Activated B cell treated with CpG ODN at 0.5 μM for 24 hours (primary cell): ENCODE results near the gene GNAZ. TPM values are rescaled to one million over a fixed set of nuclear protein-coding genes. Genes with fewer than 3 reads are reported as not detected.

Experiments used
- ATAC-seq: fragments of 200-7000 bp; cut with Tn5 transposase; one replicate; pipeline ENCODE4 v1.10.0; 2021; ENCODE audit warnings: low read depth, mild to moderate bottlenecking, moderate library complexity
- CTCF ChIA-PET: fragments of 350-600 bp; sonication (Branson Sonifier 250); formaldehyde crosslinking; loops from one replicate; lab custom pipeline; 2021; ENCODE audit warnings: antibody characterized with exemption; lab: Charles Lee
- POLR2A ChIA-PET: fragments of 350-600 bp; sonication (Branson Sonifier 250); formaldehyde crosslinking; loops from one replicate; lab custom pipeline; 2021; ENCODE audit warnings: antibody characterized with exemption; lab: Charles Lee
- DNase-seq: peaks from one replicate; pipeline ENCODE4 v3.0.0; 2022
- H3K27ac Mint-ChIP-seq: one replicate; pipeline ENCODE4 v1.8.0; 2020; ENCODE audit warnings: mixed read lengths
- H3K27me3 Mint-ChIP-seq: one replicate; pipeline ENCODE4 v1.8.0; 2021; ENCODE audit warnings: mixed read lengths
- H3K36me3 Mint-ChIP-seq: one replicate; pipeline ENCODE4 v1.8.0; 2021; ENCODE audit warnings: low read depth, mixed read lengths
- H3K4me1 Mint-ChIP-seq: one replicate; pipeline ENCODE4 v1.8.0; 2021; ENCODE audit warnings: mixed read lengths
- H3K4me3 Mint-ChIP-seq: one replicate; pipeline ENCODE4 v1.8.0; 2020; ENCODE audit warnings: mild to moderate bottlenecking, mixed read lengths
- H3K9me3 Mint-ChIP-seq: one replicate; pipeline ENCODE4 v1.8.0; 2020; ENCODE audit warnings: mixed read lengths
- intact Hi-C: fragments of 100-400 bp; cut with micrococcal nuclease; formaldehyde crosslinking; loops from one replicate; pipeline ENCODE4 v1.15.1; 2024
- total RNA-seq: library from RNA; stranded (reverse); gene quantifications from 2 replicates; pipeline ENCODE4 v1.2.3, GENCODE V29; 2022
- TF ChIP-seq, protein P1 (sequence below): fragments of 200-600 bp; IDR thresholded peaks from one replicate; pipeline ENCODE4 v1.8.0; 2022; ENCODE audit warnings: antibody characterized with exemption, mild to moderate bottlenecking

The GNAZ gene
- total RNA-seq, 1 donor from 2014 or later = 12.2 TPM

DNA sequence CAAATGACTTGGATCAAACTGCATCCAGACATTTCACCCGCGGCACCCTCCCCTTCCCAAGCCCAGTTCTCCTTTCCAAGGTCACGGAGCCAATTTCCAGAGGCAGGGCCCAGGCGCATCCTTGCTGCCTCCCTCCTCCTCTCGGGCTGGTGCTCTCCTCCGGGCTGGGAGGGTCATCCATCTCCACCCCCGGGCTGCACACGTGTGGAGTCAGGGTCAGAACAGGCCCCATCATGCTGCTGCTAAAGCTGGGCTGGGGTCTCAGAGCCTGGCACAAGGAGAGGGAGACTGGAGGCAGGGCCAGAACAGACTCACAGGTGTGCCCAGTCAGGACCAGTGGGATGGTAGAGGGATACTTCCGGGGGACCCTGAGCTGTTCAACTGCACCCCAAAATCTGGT, 57.5 kb downstream of the GNAZ start:
- Mint-ChIP-seq H3K4me3 (no peak overlapping the region), H3K36me3 (peaks cover 5% of the 10 kb centered on the region), H3K4me1 (peaks cover 4% of the 10 kb centered on the region), H3K27ac (no peak overlapping the region), H3K9me3 (no peaks in the 10 kb centered on the region), H3K27me3 (no peaks in the 10 kb centered on the region)
- TF ChIP-seq, protein P1, sequence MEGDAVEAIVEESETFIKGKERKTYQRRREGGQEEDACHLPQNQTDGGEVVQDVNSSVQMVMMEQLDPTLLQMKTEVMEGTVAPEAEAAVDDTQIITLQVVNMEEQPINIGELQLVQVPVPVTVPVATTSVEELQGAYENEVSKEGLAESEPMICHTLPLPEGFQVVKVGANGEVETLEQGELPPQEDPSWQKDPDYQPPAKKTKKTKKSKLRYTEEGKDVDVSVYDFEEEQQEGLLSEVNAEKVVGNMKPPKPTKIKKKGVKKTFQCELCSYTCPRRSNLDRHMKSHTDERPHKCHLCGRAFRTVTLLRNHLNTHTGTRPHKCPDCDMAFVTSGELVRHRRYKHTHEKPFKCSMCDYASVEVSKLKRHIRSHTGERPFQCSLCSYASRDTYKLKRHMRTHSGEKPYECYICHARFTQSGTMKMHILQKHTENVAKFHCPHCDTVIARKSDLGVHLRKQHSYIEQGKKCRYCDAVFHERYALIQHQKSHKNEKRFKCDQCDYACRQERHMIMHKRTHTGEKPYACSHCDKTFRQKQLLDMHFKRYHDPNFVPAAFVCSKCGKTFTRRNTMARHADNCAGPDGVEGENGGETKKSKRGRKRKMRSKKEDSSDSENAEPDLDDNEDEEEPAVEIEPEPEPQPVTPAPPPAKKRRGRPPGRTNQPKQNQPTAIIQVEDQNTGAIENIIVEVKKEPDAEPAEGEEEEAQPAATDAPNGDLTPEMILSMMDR = no peak
- CTCF ChIA-PET = interaction anchor here (0.7 to 10.8 kb wide), 15 partner anchors 8 to 318 kb away, joined by 3 to 265 read pairs (median 5); partner anchors contain the start of genes GNAZ and RSPH14
- POLR2A ChIA-PET = interaction anchor here (1.5 kb wide), 1 partner anchor 168 kb away, joined by 10 read pairs; no protein-coding TSS in a partner anchor
- intact Hi-C loops = loop anchor here (1.0 to 5.0 kb wide), 5 partner anchors 47 to 259 kb away; no protein-coding TSS in a partner anchor
- no peak for ATAC-seq
- DNase-seq = no peak

- H3K36me3 Mint-ChIP-seq = peaks cover 1% of the 10 kb centered on the region
- intact Hi-C loops = loop anchor here (1.0 to 5.0 kb wide), 5 partner anchors 46 to 258 kb away; no protein-coding TSS in a partner anchor
- ChIA-PET POLR2A (interaction anchor here (1.5 kb wide), 1 partner anchor 169 kb away, joined by 10 read pairs; no protein-coding TSS in a partner anchor), CTCF (interaction anchor here (0.7 to 10.8 kb wide), 16 partner anchors 9 to 319 kb away, joined by 3 to 265 read pairs (median 5); partner anchors contain the start of genes GNAZ and RSPH14)
- H3K4me1 Mint-ChIP-seq = peaks cover 4% of the 10 kb centered on the region
- H3K4me3 Mint-ChIP-seq = no peak overlapping the region
- no peak overlapping the region for H3K27ac Mint-ChIP-seq
- TF ChIP-seq, protein P1 = no peak
- DNase-seq (peak; percentile 64), ATAC-seq (peak; percentile 99)
- H3K27me3 Mint-ChIP-seq = no peaks in the 10 kb centered on the region
- no peaks in the 10 kb centered on the region for H3K9me3 Mint-ChIP-seq
Measured at GRCh38 chr22:23128269-23129108, 58.2 kb downstream of the GNAZ start.

- POLR2A ChIA-PET = no interaction called here
- H3K4me3 Mint-ChIP-seq = no peak overlapping the region
- CTCF ChIA-PET = interaction anchor here (0.7 to 10.8 kb wide), 8 partner anchors 9 to 257 kb away, joined by 3 to 265 read pairs (median 6); partner anchors contain the start of gene RSPH14
- no peaks in the 10 kb centered on the region for H3K36me3 Mint-ChIP-seq
- intact Hi-C loops = loop anchor here (5.0 kb wide), 1 partner anchor 153 kb away; no protein-coding TSS in a partner anchor
- H3K27me3 Mint-ChIP-seq = no peaks in the 10 kb centered on the region
- peaks cover 4% of the 10 kb centered on the region for H3K4me1 Mint-ChIP-seq
- TF ChIP-seq, protein P1 = no peak
- no peak for ATAC-seq
- no peak overlapping the region for H3K27ac Mint-ChIP-seq
- H3K9me3 Mint-ChIP-seq = no peaks in the 10 kb centered on the region
- no peak for DNase-seq
Measured at GRCh38 chr22:23129149-23129548, 58.8 kb downstream of the GNAZ start.

GRCh38 chr22:23130697-23131096, 60.4 kb downstream of the GNAZ start:
- no peaks in the 10 kb centered on the region for H3K36me3 Mint-ChIP-seq
- H3K4me3 Mint-ChIP-seq = no peak overlapping the region
- TF ChIP-seq, protein P1 = no peak
- H3K9me3 Mint-ChIP-seq = no peaks in the 10 kb centered on the region
- ChIA-PET CTCF (interaction anchor here (10.8 kb wide), 1 partner anchor 173 kb away, joined by 265 read pairs; no protein-coding TSS in a partner anchor), POLR2A (no interaction called here)
- no peaks in the 10 kb centered on the region for H3K27me3 Mint-ChIP-seq
- DNase-seq (no peak), ATAC-seq (no peak)
- H3K4me1 Mint-ChIP-seq = peaks cover 4% of the 10 kb centered on the region
- intact Hi-C loops = no loop called here
- no peak overlapping the region for H3K27ac Mint-ChIP-seq

DNA sequence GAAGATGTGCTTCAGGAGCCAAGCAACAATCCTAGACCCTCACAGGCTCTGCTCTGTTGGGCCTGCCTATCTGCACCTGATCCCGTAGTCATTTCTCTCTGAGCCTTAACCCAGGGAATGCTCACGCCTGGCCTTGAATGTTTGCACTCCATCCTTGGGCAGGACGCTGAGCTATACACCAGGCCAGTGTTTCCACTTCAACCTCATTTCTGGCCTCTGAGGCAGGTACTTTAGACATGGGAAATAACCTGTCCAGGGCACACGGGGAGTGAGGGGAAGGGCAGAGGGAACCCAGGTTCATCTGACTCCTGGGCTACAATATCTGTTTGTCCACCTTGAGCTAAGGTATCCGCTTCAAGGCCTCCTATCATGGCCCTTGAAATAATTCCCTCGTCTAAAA, 61.6 kb downstream of the GNAZ start:
- H3K4me3 Mint-ChIP-seq = no peak overlapping the region
- ATAC-seq (no peak), DNase-seq (no peak)
- no peaks in the 10 kb centered on the region for H3K9me3 Mint-ChIP-seq
- no peaks in the 10 kb centered on the region for H3K36me3 Mint-ChIP-seq
- H3K4me1 Mint-ChIP-seq = peaks cover 11% of the 10 kb centered on the region
- ChIA-PET POLR2A (no interaction called here), CTCF (interaction anchor here (0.7 to 10.8 kb wide), 3 partner anchors 12 to 174 kb away, joined by 3 to 265 read pairs (median 4); no protein-coding TSS in a partner anchor)
- no peak overlapping the region for H3K27ac Mint-ChIP-seq
- intact Hi-C loops = no loop called here
- TF ChIP-seq, protein P1 = no peak
- no peaks in the 10 kb centered on the region for H3K27me3 Mint-ChIP-seq
